GM18951 (cell line): Measurements from ENCODE around the gene CTRL.

Experiments used
- POLR2A ChIP-seq: IDR thresholded peaks from 4 replicates; pipeline ENCODE4 v1.6.1; 2011; ENCODE audit warnings: mild to moderate bottlenecking; ENCODE audit not compliant: insufficient read length, insufficient read depth; ENCODE audit errors: extremely low read depth
- in situ Hi-C: fragments of 300-500 bp; cut with MboI; formaldehyde crosslinking; loops from one replicate; pipeline ENCODE4 v1.12.0; 2022; ENCODE audit warnings: low sequenced_read_pairs, mixed read lengths, inconsistent platforms; ENCODE audit not compliant: unreplicated experiment

Gene CTRL

DNA sequence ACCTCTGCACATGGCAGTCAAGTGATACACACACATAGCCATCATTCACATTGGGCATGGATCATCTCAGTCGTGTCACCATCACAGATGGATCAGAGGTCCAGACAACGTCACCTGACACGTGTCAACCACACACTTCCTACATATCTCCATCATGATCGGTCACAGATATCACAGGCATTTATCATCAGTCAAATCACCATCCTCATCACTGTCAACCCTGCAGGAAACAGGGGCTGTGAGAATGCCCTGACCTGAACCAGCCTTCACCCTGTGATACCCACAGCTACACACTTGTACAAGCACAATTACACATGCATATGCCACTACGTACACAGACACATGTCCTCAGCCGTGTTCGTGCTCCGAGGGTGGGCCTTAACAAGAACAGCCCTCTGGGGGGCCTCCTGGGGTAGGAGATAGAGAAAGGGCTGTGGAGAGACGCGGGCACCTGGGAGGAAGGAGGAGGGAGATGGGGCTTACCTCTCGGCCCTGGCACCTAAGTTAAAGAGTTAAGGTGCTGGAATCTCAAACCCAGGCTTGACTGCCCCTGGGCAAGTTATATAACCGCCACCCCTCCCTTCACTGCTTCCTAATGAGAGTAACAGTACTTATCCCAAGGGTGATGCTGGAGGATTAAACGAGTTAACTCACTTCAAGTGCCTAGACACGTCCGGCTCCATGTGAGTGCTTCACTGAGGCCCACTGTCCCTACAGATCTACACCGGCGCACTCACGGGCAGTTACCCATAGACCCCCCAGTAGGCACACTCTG lies 35.7 kb upstream of the CTRL start:
- TF ChIP-seq POLR2A: no peak
- in situ Hi-C loops: no loop called here

DNA sequence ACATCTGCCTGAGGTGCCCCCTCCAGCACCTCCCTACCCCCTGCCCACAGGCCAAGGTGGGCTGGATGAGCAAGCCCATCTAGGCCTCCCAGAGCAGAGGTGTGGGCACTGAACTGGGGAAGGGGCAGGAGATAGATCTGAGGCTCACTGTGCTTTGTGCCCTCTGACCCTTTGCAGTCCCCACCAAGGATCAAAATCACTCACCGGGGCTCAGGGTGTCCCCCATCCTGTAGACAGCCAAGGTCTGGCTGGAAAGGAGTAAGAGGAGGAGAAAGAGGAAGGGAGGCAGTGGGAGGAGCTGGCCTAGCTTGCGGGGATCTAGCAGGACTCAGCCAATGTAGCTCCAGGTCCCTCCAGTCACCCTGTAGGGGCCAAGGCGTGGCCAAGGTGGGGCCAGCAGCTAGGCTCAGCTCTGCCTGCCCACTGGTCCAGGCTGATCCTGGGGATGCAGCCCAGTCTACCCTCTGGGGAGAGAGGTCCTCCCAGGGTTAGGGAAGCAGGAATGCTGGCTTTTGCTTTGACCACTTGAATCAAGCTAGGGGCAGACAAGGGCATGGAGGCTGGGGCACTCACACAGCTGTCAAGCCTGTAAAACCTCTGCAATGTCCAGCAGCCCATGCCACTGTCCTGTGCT lies 35.0 kb upstream of the CTRL start:
- in situ Hi-C loops: no loop called here
- TF ChIP-seq POLR2A: no peak

DNA sequence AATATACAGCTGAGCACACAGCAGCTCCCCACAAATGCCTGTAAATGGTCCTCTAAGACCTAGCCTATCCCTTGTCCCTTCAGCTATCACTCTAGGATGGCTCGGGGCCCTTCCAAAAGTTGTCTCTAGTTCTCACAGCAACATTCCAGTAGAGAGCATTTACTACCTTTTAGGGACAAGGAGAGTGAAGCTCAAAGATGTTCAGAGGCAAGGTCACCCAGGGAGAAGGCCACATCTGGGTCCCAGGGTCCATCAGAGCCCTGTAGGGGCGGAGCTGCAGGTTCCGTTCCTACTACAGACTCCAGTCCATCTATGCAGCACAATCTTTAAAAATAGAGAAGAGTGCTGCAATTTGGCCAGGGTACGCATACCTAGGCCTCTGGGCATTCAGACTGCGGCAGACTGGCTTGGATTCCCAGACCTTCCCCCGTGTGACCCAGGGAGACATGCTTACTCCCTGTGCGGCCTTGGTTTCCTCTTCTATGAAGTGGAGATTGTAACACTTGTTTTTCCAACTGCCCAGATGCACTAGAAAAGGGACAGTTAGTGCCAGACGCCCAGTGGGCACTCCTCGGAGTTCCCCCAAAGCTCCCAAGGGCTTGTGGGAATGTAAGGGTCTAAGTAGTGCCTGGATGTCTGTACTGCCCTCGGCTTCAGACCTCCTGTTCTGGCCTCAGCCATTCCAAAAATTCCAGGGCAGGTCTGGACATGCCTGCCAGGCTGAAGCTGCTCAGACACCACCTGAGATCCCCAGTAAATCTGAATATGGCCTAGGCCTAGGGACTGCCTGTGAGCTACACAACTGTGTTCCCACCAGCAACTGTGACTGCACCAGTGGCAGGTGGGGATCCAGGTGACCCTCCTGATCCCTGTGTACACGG lies 34.2 kb upstream of the CTRL start:
- in situ Hi-C loops: no loop called here
- TF ChIP-seq POLR2A: no peak

DNA sequence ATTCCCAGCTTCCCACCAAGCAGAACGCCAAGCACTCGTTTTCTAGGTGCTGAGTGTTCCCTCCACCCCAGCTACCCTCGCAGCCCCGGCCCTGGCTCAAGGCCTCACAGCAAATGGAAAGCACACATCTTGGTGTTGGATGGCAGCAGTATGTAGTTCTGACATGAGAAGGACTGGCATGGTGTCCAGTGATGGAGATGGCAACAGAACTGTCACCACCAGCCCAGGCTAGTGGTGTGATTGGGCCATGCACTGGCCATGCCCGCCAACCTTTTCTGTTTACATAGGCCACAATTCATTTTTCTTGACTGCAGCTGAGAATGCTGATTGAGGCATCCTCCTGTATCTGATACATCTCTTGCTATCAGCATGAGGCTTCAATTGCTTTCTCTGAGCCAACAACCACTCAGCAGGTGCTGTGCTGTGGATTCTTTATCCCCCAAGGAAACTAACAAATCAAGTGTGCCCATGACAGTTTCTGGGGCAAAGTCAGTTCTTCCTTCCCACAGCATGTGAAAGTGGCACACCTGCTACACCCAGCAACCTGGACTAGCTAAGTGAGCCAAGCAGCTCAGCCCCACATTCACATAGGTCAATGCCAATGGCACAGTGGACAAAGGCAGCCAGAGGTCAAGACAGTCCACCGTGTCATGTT lies 32.9 kb upstream of the CTRL start:
- TF ChIP-seq POLR2A: no peak
- in situ Hi-C loops: no loop called here

DNA sequence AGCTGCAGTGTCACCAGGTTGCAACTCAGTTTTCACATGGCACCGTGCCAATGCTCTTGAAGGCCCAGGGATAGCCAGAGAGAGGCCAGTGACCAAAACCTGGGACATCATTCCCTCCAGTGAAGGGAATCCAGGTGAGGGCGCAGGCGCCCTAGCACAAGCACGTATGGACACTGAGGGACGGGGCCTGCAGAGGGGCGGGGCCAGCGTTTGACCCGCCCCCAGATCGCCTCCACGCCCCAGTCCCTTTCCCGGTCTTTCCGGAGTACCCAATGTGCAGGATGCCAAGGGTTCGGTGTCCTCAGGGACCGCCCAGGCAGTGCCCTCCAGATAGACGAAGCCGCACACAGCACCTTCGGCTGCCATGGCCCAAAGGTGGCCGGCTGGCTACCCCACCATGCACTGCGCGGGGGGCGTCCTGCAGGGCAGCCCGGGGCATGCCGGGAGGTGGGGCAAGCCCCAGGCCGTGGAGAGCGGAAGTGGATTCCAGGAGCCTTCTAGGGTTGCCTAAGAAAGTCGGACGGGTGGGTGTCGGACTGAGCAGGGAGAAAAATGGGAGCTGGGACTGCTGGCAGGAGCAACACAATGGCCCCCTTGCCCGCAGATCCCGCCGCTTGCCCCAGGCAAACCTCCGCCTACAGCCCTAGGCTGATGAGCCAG lies 32.1 kb upstream of the CTRL start:
- TF ChIP-seq POLR2A: no peak
- in situ Hi-C loops: no loop called here

DNA sequence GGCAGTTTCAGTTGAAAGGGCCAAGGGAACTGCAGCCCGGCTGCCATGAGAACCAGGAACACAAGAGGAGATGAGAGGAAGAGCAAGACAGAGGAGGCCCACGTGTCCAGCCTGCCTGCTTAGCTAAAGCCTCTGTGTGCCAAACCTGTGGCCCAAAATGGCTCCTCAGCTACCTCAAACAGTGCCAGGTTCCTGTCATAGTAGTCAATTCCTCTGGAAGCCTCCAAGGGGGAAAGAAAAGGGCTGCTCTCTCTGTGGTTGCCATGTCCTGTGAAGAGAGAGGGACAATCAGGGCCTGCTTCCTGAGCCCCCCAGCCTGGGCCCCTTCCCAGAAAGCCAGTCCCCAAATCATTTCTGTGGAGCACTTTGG lies 31.6 kb upstream of the CTRL start:
- TF ChIP-seq POLR2A: no peak
- in situ Hi-C loops: no loop called here

DNA sequence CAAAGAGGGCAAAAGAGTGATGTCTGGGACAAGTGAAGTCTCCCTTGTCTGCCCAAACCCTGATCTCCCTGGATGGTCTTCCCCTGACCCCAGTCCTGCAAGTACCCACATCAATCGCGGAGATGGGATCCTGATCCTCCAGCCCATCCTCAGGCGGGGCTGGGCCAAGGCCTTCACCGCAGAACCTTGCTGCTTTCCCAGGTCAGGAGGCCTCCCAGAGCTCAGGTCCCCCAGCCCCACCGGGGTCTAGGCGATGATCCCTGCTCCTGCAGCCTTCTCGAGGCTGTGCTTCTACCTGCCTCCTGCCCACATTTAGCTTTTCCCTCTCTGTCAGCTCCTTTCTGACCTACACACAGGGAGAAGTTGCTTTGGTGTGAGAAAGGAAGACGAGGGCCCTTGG lies 30.5 kb upstream of the CTRL start:
- in situ Hi-C loops: no loop called here
- no peak for TF ChIP-seq POLR2A

DNA sequence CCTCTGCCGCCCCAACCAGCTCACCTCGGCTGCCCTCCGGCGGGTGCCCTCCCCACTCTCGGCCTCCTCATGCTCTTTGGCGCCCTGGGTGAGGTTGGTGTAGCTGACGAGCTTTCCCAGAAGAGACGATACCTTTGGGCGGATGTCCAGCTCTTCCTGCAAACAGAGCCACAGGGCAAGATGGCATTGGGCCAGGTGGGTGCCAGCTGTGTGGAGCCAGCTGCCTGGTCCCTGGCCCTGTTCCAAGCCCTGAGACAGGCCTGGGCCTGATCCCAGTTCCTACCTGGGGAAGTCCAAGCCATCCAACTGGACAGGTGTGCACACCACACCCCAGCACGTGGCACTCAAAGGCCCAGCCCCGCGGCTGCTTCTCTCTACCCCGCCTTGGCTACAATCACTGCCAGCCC lies 29.9 kb upstream of the CTRL start:
- in situ Hi-C loops: no loop called here
- no peak for TF ChIP-seq POLR2A

DNA sequence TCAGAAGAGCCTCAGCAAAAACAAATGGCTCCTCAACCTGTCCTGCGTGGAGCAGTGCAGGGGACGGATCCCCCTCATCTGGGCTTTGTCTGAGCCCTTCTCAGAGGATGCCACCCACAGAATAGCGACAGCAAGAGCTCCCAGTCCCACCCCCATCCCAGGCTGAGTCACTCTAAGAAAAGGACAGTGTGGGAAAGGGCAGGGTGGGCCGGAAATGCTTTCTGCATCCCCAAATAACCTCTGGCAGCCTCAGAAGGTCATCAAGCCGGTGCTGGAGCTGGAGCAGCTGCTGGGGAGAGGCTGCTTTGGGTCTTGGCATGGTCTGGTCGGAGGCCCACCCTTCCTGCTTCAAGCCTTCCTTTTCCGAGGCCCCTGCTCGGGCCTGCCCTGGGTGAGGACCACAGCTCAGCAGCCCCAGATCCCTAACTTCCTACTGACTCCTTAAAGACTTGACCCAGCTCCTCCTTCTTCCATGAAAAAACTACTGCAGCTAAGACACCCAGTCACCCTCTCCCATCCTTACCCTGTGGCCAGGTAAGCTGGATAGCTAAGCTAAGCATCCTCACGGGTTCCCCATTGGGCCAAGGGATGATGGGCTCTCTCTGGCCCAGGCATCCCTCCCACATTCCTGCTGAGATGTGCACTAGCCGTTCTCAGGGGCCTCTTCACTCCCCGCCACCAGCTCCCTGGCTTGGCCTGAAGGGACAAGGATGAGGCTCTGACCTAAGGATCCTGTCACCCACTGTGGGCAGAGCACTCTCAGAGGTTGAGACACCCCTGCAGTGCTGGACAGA lies 28.1 kb upstream of the CTRL start:
- no peak for TF ChIP-seq POLR2A
- in situ Hi-C loops: no loop called here

DNA sequence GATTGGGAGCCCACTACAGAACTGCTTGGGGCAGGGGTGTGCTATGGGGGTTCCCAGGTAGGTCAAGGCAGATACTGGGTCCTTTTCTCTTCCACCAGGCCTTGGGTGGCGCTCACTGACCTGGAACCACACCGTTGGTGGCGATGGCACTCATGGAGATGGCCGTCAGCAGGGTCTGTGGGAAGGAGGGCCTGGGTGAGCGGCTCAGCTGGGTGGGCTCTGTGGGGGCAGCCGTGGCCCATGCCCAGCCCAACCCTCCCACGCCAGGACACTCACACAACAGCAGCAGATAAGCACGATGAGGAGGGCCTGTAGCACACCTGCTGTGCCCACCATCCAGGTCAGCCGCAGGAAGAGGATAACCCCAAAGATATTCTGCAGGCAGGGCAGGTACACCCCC lies 26.0 kb upstream of the CTRL start:
- TF ChIP-seq POLR2A: no peak
- in situ Hi-C loops: no loop called here

DNA sequence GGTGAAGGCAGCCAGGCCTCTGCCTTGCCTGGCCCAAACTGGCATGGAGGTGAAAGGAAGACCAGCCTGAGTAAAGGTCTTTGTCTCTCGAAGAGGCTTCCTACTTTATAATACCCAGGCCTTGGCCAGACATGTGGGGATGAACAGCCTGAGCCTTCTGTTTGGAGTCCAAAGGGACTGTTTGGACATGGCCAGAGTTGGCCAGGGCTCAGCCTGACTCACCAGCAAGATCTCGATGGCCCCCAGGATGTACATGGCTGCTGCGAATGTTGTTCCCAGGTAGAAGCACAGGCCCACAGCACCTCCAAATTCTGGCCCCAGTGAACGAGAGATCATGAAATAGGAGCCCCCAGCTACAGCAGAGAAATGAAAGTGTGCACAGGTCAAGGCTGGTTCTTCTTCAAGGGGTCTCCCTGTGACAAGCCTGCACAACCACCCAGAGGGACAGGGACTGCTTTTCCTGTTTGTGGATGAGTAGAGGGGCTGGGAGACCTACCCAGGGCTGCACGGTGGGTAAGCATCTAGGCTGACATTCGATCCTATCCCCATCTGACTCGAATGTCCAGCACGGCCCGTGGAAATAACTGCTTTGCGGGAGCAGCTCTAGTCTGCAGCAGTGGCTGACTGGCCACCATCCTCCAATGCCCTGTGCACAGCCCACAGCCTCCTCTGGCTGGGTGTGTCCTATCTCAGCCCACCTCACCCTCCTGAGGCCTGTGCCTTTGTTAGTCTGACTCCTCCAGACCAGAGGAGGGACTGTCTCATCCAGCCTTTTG lies 22.9 kb upstream of the CTRL start:
- in situ Hi-C loops: no loop called here
- no peak for TF ChIP-seq POLR2A
